Measurements from ENCODE around the gene LMF2.
"Not testable (repeated sequence)": the region's sequence is repeated elsewhere in the genome, so short reads cannot be mapped to it uniquely, and the experiment has no call there.

LMF2 gene

GRCh38 chr22:50507421-50507990 lies at the start of gene LMF2:
Gene LMF2, minus strand, starts transcription at chr22:50507702. Its CDS starts 27 bp downstream, at chr22:50507675.
- DNase-seq: peak; percentile 74 to 97 (median 92)
- intact Hi-C loops (cut with DNase I): loop anchor here (2.0 to 10.0 kb wide), 2 partner anchors 33 to 263 kb away; partner anchors contain the start of genes SBF1 and TUBGCP6

GRCh38 chr22:50556703-50557102 lies 49.2 kb upstream of the LMF2 start:
- DNase-seq: peak in 3 of 42 donors; percentile 30 to 54 (median 48)

GRCh38 chr22:50553310-50553709 lies 45.8 kb upstream of the LMF2 start:
- intact Hi-C loops (cut with DNase I): no loop called here
- DNase-seq: no peak

More at GRCh38 chr22:50556703-50557102, 49.2 kb upstream of the LMF2 start:
- intact Hi-C loops (cut with DNase I): no loop called here

- DNase-seq: no peak
- intact Hi-C loops (cut with DNase I): no loop called here
Observed at GRCh38 chr22:50551160-50551752, 43.8 kb upstream of the LMF2 start.

GRCh38 chr22:50550395-50550794 lies 42.9 kb upstream of the LMF2 start:
- no peak for DNase-seq
- intact Hi-C loops (cut with DNase I): no loop called here

- intact Hi-C loops (cut with DNase I): no loop called here
- no peak for DNase-seq
Observed at GRCh38 chr22:50548921-50549790, 41.7 kb upstream of the LMF2 start.

GRCh38 chr22:50548040-50548920 lies 40.8 kb upstream of the LMF2 start:
- no peak for DNase-seq
- intact Hi-C loops (cut with DNase I): no loop called here

GRCh38 chr22:50547263-50547985 lies 39.9 kb upstream of the LMF2 start:
- no peak for DNase-seq
- intact Hi-C loops (cut with DNase I): no loop called here

- DNase-seq: no peak
- intact Hi-C loops (cut with DNase I): no loop called here
Observed at GRCh38 chr22:50546326-50547262, 39.1 kb upstream of the LMF2 start.

- no peak for DNase-seq
- intact Hi-C loops (cut with DNase I): no loop called here
Observed at GRCh38 chr22:50545522-50546325, 38.2 kb upstream of the LMF2 start, which contains the start of gene KLHDC7B. Gene KLHDC7B, plus strand, starts transcription at chr22:50545899. Its CDS starts 345 bp downstream, at chr22:50546244.

GRCh38 chr22:50544746-50545253 lies 37.3 kb upstream of the LMF2 start:
- no peak for DNase-seq
- intact Hi-C loops (cut with DNase I): no loop called here

- DNase-seq: peak; percentile 38 to 89 (median 77)
- intact Hi-C loops (cut with DNase I): no loop called here
Observed at GRCh38 chr22:50544078-50544745, 36.7 kb upstream of the LMF2 start.

- peak in 4 of 42 donors; percentile 1 to 57 (median 24) for DNase-seq
- intact Hi-C loops (cut with DNase I): no loop called here
Observed at GRCh38 chr22:50542416-50542927, 35.0 kb upstream of the LMF2 start.

GRCh38 chr22:50541667-50542026 lies 34.1 kb upstream of the LMF2 start:
- peak in 2 of 42 donors; percentile 48 to 54 for DNase-seq
- intact Hi-C loops (cut with DNase I): not testable (repeated sequence)

GRCh38 chr22:50540381-50540780 lies 32.9 kb upstream of the LMF2 start:
- intact Hi-C loops (cut with DNase I): no loop called here

More at GRCh38 chr22:50540381-50540780, 32.9 kb upstream of the LMF2 start:
- peak in 1 of 42 donors; percentile 2 for DNase-seq
